Mesendoderm (in vitro differentiated cells): ENCODE measurements around the gene KDM6B.
A peak's percentile ranks its signal among the peaks of the same experiment; 100 is the strongest.

Experiments
- DNase-seq: peaks from one replicate; pipeline ENCODE4 v3.0.0; 2013
- H2AK5ac ChIP-seq: 2 replicates; pipeline ENCODE4 v1.6.1; 2013; ENCODE audit warnings: low read length, inconsistent platforms
- H2BK120ac ChIP-seq: 2 replicates; pipeline ENCODE4 v1.6.1; 2013; ENCODE audit warnings: low read depth, mild to moderate bottlenecking, low read length, moderate library complexity, mixed read lengths
- H2BK15ac ChIP-seq: replicated peaks from 2 replicates; pipeline ENCODE4 v1.6.1; 2013; ENCODE audit warnings: low read depth, mild to moderate bottlenecking, moderate library complexity
- H2BK5ac ChIP-seq: 2 replicates; pipeline ENCODE4 v1.6.1; 2013; ENCODE audit warnings: low read length, inconsistent platforms
- H3K18ac ChIP-seq: 2 replicates; pipeline ENCODE4 v1.6.1; 2013; ENCODE audit warnings: mild to moderate bottlenecking, low read length, mixed read lengths
- H3K23ac ChIP-seq: one replicate; pipeline ENCODE4 v1.6.1; 2013; ENCODE audit warnings: low read length
- H3K27ac ChIP-seq: 2 replicates; pipeline ENCODE4 v1.5.1; 2013; ENCODE audit warnings: low read depth, mild to moderate bottlenecking, inconsistent platforms, low read length, moderate library complexity
- H3K27me3 ChIP-seq: 2 replicates; pipeline ENCODE4 v1.6.1; 2013; ENCODE audit warnings: low read length, control low read depth, mild to moderate bottlenecking, inconsistent platforms; ENCODE audit not compliant: insufficient read depth, poor library complexity
- H3K36me3 ChIP-seq: 2 replicates; pipeline ENCODE4 v1.6.1; 2013; ENCODE audit warnings: low read length, inconsistent platforms; ENCODE audit not compliant: control insufficient read depth, insufficient read depth
- H3K4ac ChIP-seq: one replicate; pipeline ENCODE4 v1.6.1; 2013; ENCODE audit warnings: low read depth, mild to moderate bottlenecking, low read length, moderate library complexity
- H3K4me1 ChIP-seq: 2 replicates; pipeline ENCODE4 v1.6.1; 2013; ENCODE audit warnings: low read depth, low read length, inconsistent platforms; ENCODE audit not compliant: control insufficient read depth
- H3K4me2 ChIP-seq: 2 replicates; pipeline ENCODE4 v1.6.1; 2013; ENCODE audit warnings: low read length
- H3K4me3 ChIP-seq: 2 replicates; pipeline ENCODE4 v1.5.1; 2013; ENCODE audit warnings: mild to moderate bottlenecking, low read length
- H3K56ac ChIP-seq: one replicate; pipeline ENCODE4 v1.6.1; 2013; ENCODE audit warnings: low read length
- H3K79me1 ChIP-seq: 2 replicates; pipeline ENCODE4 v1.6.1; 2013; ENCODE audit warnings: low read length, inconsistent platforms
- H3K79me2 ChIP-seq: 2 replicates; pipeline ENCODE4 v1.6.1; 2013; ENCODE audit warnings: mild to moderate bottlenecking, low read length; ENCODE audit not compliant: control insufficient read depth, insufficient read depth
- H3K9ac ChIP-seq: 2 replicates; pipeline ENCODE4 v1.6.1; 2013; ENCODE audit warnings: low read length, inconsistent platforms
- H4K5ac ChIP-seq: one replicate; pipeline ENCODE4 v1.6.1; 2013; ENCODE audit warnings: low read length
- H4K8ac ChIP-seq: one replicate; pipeline ENCODE4 v1.6.1; 2013; ENCODE audit warnings: low read depth, mild to moderate bottlenecking, control low read depth, low read length, moderate library complexity
- WGBS: extraction: QIAGEN DNeasy Blood & Tissue Kit; methylation state at CpG from one replicate; pipeline ENCODE4 v1.1.7; 2013; ENCODE audit warnings: low lambda C conversion rate, missing lambda C conversion rate; ENCODE audit not compliant: insufficient coverage; ENCODE audit errors: extremely low coverage; 5-methylcytosine and 5-hydroxymethylcytosine counted together

Gene KDM6B

DNA sequence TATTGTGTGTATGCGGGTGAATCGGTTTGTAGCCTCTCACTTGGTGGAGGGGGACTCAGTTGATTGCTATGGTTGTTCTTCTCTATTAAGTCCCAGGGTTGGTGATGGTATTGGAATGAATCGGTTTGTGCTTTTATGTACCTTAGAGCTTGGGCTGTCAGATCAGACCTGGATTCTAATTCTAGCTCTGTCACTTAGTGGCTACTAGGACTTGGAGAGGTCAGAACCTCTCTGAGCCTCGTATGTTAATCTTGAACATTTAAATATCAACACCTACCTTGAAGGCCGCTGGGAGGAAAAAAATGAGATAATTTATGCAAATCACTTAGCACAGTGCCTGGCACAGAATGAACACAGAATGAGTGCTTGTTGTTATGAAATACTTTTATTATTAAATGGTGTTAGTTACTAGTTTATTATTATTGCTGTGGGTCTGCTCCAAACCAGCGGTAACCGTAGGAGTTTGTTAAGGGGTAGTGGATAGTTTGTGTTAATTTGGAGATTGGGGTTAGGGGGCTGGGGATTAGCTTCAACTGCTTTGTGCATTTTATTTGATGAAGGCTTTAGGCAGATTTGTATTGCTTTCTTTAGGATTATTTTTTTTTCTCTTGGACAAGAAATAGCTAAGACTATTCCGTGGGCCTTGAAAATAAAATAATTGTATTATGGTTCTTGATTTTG is 3.5 kb downstream of the KDM6B start:
- Histone ChIP-seq H3K4me3 (no peak overlapping the region), H2BK15ac (no peak overlapping the region), H3K9ac (peak overlapping the region; percentile 29), H3K27me3 (no peaks in the 10 kb centered on the region), H4K5ac (no peak overlapping the region), H3K79me2 (no peaks in the 10 kb centered on the region), H4K8ac (no peak overlapping the region), H3K18ac (peak overlapping the region; percentile 43), H3K36me3 (no peaks in the 10 kb centered on the region), H2BK120ac (no peak overlapping the region), H3K4me2 (peak overlapping the region; percentile 18), H3K4me1 (peaks cover 11% of the 10 kb centered on the region), H2AK5ac (no peak overlapping the region), H3K56ac (peak overlapping the region; percentile 29), H3K79me1 (no peaks in the 10 kb centered on the region), H3K23ac (no peak overlapping the region), H3K4ac (no peak overlapping the region), H3K27ac (no peak overlapping the region), H2BK5ac (no peak overlapping the region)
- WGBS = no CpG with 5 or more reads among the region's 8 CpGs
- peak; percentile 51 for DNase-seq

- Histone ChIP-seq H3K56ac (peak overlapping the region; percentile 79), H3K4me3 (no peak overlapping the region), H3K36me3 (no peaks in the 10 kb centered on the region), H3K27me3 (no peaks in the 10 kb centered on the region), H2AK5ac (no peak overlapping the region), H2BK5ac (no peak overlapping the region), H3K4me2 (peak overlapping the region; percentile 16), H3K23ac (no peak overlapping the region), H4K5ac (no peak overlapping the region), H2BK120ac (no peak overlapping the region), H3K79me2 (no peaks in the 10 kb centered on the region), H3K18ac (peak overlapping the region; percentile 43), H3K27ac (no peak overlapping the region), H3K4me1 (peaks cover 10% of the 10 kb centered on the region), H2BK15ac (no peak overlapping the region), H3K4ac (no peak overlapping the region), H4K8ac (no peak overlapping the region), H3K9ac (peak overlapping the region; percentile 56), H3K79me1 (no peaks in the 10 kb centered on the region)
- no CpG with 5 or more reads among the region's 12 CpGs for WGBS
- DNase-seq = peak; percentile 85
These were observed 4.4 kb downstream of the KDM6B start for GRCh38 chr17:7838090-7839075.

GRCh38 chr17:7839190-7839875 is 5.3 kb downstream of the KDM6B start:
- Histone ChIP-seq H3K79me1 (no peaks in the 10 kb centered on the region), H2AK5ac (no peak overlapping the region), H3K4me3 (no peak overlapping the region), H3K4ac (no peak overlapping the region), H4K5ac (no peak overlapping the region), H2BK15ac (no peak overlapping the region), H3K9ac (no peak overlapping the region), H3K4me2 (no peak overlapping the region), H3K23ac (no peak overlapping the region), H3K56ac (peak overlapping the region; percentile 79), H3K27ac (no peak overlapping the region), H3K36me3 (no peaks in the 10 kb centered on the region), H3K18ac (no peak overlapping the region), H3K4me1 (peaks cover 8% of the 10 kb centered on the region), H2BK120ac (no peak overlapping the region), H4K8ac (no peak overlapping the region), H3K27me3 (no peaks in the 10 kb centered on the region), H2BK5ac (no peak overlapping the region), H3K79me2 (no peaks in the 10 kb centered on the region)
- WGBS = no CpG with 5 or more reads among the region's 6 CpGs
- DNase-seq = no peak

- no peak overlapping the region for H4K8ac ChIP-seq
- H3K27me3 ChIP-seq = no peaks in the 10 kb centered on the region
- H3K23ac ChIP-seq = no peak overlapping the region
- no CpG with 5 or more reads among the region's 2 CpGs for WGBS
- H3K27ac ChIP-seq = no peak overlapping the region
- no peaks in the 10 kb centered on the region for H3K36me3 ChIP-seq
- H2BK120ac ChIP-seq = no peak overlapping the region
- no peak overlapping the region for H2BK15ac ChIP-seq
- no peaks in the 10 kb centered on the region for H3K79me2 ChIP-seq
- no peak overlapping the region for H3K56ac ChIP-seq
- no peak overlapping the region for H3K9ac ChIP-seq
- H3K79me1 ChIP-seq = no peaks in the 10 kb centered on the region
- H2AK5ac ChIP-seq = no peak overlapping the region
- H3K4me2 ChIP-seq = no peak overlapping the region
- peaks cover 8% of the 10 kb centered on the region for H3K4me1 ChIP-seq
- H3K18ac ChIP-seq = no peak overlapping the region
- H3K4ac ChIP-seq = no peak overlapping the region
- no peak overlapping the region for H3K4me3 ChIP-seq
- H4K5ac ChIP-seq = no peak overlapping the region
- no peak overlapping the region for H2BK5ac ChIP-seq
- DNase-seq = no peak
These were observed 5.9 kb downstream of the KDM6B start for GRCh38 chr17:7839876-7840261.

DNA sequence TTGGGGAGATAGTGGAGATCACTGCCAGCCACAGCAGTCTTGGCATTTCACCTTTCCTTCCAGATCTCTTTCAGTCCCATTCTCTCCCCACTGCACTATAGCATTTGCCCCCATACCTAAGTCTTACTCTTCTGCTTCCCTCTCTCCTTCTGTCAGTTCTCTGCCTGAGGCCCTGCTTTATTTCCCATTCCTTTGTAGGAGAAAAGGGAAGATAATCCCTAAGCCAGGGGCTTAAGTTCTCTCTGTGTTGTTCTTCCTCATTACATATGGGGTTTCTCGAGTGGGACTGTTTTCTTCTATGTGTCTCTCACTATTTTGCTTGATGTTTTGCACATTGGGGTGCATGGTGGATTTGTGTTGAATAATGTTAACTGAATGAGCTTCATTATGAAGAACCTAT is 6.4 kb downstream of the KDM6B start:
- Histone ChIP-seq H4K8ac (no peak overlapping the region), H2BK15ac (no peak overlapping the region), H3K36me3 (no peaks in the 10 kb centered on the region), H4K5ac (no peak overlapping the region), H3K4me3 (no peak overlapping the region), H3K27ac (no peak overlapping the region), H3K4me2 (no peak overlapping the region), H3K56ac (peak overlapping the region; percentile 46), H3K79me2 (no peaks in the 10 kb centered on the region), H3K79me1 (no peaks in the 10 kb centered on the region), H2BK120ac (no peak overlapping the region), H2BK5ac (no peak overlapping the region), H3K23ac (no peak overlapping the region), H3K4ac (no peak overlapping the region), H2AK5ac (no peak overlapping the region), H3K4me1 (peaks cover 8% of the 10 kb centered on the region), H3K18ac (no peak overlapping the region), H3K27me3 (no peaks in the 10 kb centered on the region), H3K9ac (no peak overlapping the region)
- WGBS = no CpG with 5 or more reads among the region's 1 CpG
- DNase-seq = no peak
